OCI-LY3 (cell line): Measurements from ENCODE around the gene PBRM1.
"Not testable (repeated sequence)": the region's sequence is repeated elsewhere in the genome, so short reads cannot be mapped to it uniquely, and the experiment has no call there.

Experiments
- H2AFZ ChIP-seq: fragments of 200-600, 300-600 bp; shearing (Covaris generic); 2 replicates; pipeline ENCODE4 v1.6.0; 2014; ENCODE audit warnings: antibody characterized with exemption, low read depth, low read length
- H3K27ac ChIP-seq: fragments of 200-600, 300-600 bp; sonication (generic); 2 replicates; pipeline ENCODE4 v1.5.1; 2014; ENCODE audit warnings: mild to moderate bottlenecking, low read length, moderate library complexity, mixed read lengths
- H3K27me3 ChIP-seq: fragments of 200-600, 300-600 bp; sonication (generic); 2 replicates; pipeline ENCODE4 v1.6.1; 2014; ENCODE audit warnings: low read depth, low read length, mixed read lengths
- H3K36me3 ChIP-seq: fragments of 200-600, 300-600 bp; sonication (generic); replicated peaks from 2 replicates; pipeline ENCODE3; 2014; ENCODE audit warnings: low read depth, low read length, mixed read lengths
- H3K4me1 ChIP-seq: fragments of 300-600, 200-600 bp; sonication (generic); 2 replicates; pipeline ENCODE4 v1.6.1; 2014; ENCODE audit warnings: low read length, mixed read lengths
- H3K4me2 ChIP-seq: fragments of 200-600, 300-600 bp; sonication (generic); 2 replicates; pipeline ENCODE4 v1.6.1; 2014; ENCODE audit warnings: low read length, mixed read lengths
- H3K4me3 ChIP-seq: fragments of 300-600, 200-600 bp; sonication (generic); 2 replicates; pipeline ENCODE4 v1.5.1; 2014; ENCODE audit warnings: antibody characterized with exemption, mild to moderate bottlenecking, low read length, moderate library complexity
- H3K79me2 ChIP-seq: fragments of 300-600, 200-600 bp; shearing (Covaris generic); 2 replicates; pipeline ENCODE4 v1.6.1; 2014; ENCODE audit warnings: mild to moderate bottlenecking, low read length, mixed read lengths
- H3K9ac ChIP-seq: fragments of 300-600, 200-600 bp; shearing (Covaris generic); 2 replicates; pipeline ENCODE4 v1.6.0; 2014; ENCODE audit warnings: mild to moderate bottlenecking, low read length, moderate library complexity
- H3K9me3 ChIP-seq: fragments of 200-600, 300-600 bp; shearing (Covaris generic); 2 replicates; pipeline ENCODE4 v1.6.1; 2014; ENCODE audit warnings: low read length, mixed read lengths; ENCODE audit not compliant: insufficient read depth
- H4K20me1 ChIP-seq: fragments of 200-600, 300-600 bp; sonication (generic); 2 replicates; pipeline ENCODE4 v1.6.1; 2016; ENCODE audit warnings: low read length, mixed read lengths; ENCODE audit not compliant: insufficient read depth
- EZH2phosphoT487 ChIP-seq: fragments of 200-600 bp; shearing (Covaris generic); IDR thresholded peaks from 2 replicates; pipeline ENCODE4 v1.6.1; 2018; ENCODE audit warnings: antibody characterized with exemption, mixed run types, low read depth
- TF ChIP-seq, protein P1 (sequence below): fragments of 200-600, 300-600 bp; sonication (generic); IDR thresholded peaks from 2 replicates; pipeline ENCODE4 v1.5.1; 2014; ENCODE audit warnings: antibody characterized with exemption, low read length, low read depth

The PBRM1 gene

GRCh38 chr3:52685709-52686691 is at the start of gene PBRM1, which contains the start of gene GNL3:
Gene PBRM1, minus strand, starts transcription at chr3:52685913.
Gene GNL3, plus strand, starts transcription at chr3:52686032. Its CDS starts 61 bp downstream, at chr3:52686093.
- peaks cover 59% of the 10 kb centered on the region for H3K4me1 ChIP-seq
- H4K20me1 ChIP-seq: 0 out of 2 replicates have a peak, but pooled peaks cover 7% of the 10 kb centered on the region
- no peaks in the 10 kb centered on the region for H3K27me3 ChIP-seq
- peak within 1 kb of the TSS; percentile 12; the same call in 1 of the 2 replicates for H2AFZ ChIP-seq
- H3K4me2 ChIP-seq: peak within 1 kb of the TSS; percentile 85
- H3K79me2 ChIP-seq: peaks cover 97% of the 10 kb centered on the region
- no peaks in the 10 kb centered on the region for H3K9me3 ChIP-seq
- H3K9ac ChIP-seq: peak within 1 kb of the TSS; percentile 97
- H3K27ac ChIP-seq: peak within 1 kb of the TSS; percentile 80
- no peak for TF ChIP-seq EZH2phosphoT487
- TF ChIP-seq, protein P1, sequence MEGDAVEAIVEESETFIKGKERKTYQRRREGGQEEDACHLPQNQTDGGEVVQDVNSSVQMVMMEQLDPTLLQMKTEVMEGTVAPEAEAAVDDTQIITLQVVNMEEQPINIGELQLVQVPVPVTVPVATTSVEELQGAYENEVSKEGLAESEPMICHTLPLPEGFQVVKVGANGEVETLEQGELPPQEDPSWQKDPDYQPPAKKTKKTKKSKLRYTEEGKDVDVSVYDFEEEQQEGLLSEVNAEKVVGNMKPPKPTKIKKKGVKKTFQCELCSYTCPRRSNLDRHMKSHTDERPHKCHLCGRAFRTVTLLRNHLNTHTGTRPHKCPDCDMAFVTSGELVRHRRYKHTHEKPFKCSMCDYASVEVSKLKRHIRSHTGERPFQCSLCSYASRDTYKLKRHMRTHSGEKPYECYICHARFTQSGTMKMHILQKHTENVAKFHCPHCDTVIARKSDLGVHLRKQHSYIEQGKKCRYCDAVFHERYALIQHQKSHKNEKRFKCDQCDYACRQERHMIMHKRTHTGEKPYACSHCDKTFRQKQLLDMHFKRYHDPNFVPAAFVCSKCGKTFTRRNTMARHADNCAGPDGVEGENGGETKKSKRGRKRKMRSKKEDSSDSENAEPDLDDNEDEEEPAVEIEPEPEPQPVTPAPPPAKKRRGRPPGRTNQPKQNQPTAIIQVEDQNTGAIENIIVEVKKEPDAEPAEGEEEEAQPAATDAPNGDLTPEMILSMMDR: no peak
- H3K4me3 ChIP-seq: peak within 1 kb of the TSS; percentile 90
- H3K36me3 ChIP-seq: peaks cover 52% of the 10 kb centered on the region

- Histone ChIP-seq H3K4me1 (peaks cover 5% of the 10 kb centered on the region; the same call in 1 of the 2 replicates), H3K9ac (no peak overlapping the region), H3K27me3 (no peaks in the 10 kb centered on the region), H3K4me3 (no peak overlapping the region), H3K36me3 (peaks cover 45% of the 10 kb centered on the region), H3K9me3 (peaks cover 10% of the 10 kb centered on the region; the same call in 1 of the 2 replicates), H3K4me2 (no peak overlapping the region), H3K27ac (no peak overlapping the region), H3K79me2 (no peaks in the 10 kb centered on the region), H4K20me1 (no peaks in the 10 kb centered on the region), H2AFZ (no peak overlapping the region)
- TF ChIP-seq, protein P1: no peak
- TF ChIP-seq EZH2phosphoT487: no peak
These were observed 47.7 kb upstream of the PBRM1 start for GRCh38 chr3:52733256-52733891.

GRCh38 chr3:52731590-52731989 is 45.9 kb upstream of the PBRM1 start:
- Histone ChIP-seq H3K4me2 (no peak overlapping the region), H3K79me2 (no peaks in the 10 kb centered on the region), H3K9me3 (peaks cover 10% of the 10 kb centered on the region; the same call in 1 of the 2 replicates), H3K9ac (no peak overlapping the region), H3K4me3 (no peak overlapping the region), H4K20me1 (no peaks in the 10 kb centered on the region), H3K36me3 (peaks cover 51% of the 10 kb centered on the region), H3K27ac (no peak overlapping the region), H3K4me1 (peaks cover 5% of the 10 kb centered on the region; the same call in 1 of the 2 replicates), H3K27me3 (no peaks in the 10 kb centered on the region), H2AFZ (no peak overlapping the region)
- TF ChIP-seq EZH2phosphoT487: no peak
- TF ChIP-seq, protein P1: no peak

DNA sequence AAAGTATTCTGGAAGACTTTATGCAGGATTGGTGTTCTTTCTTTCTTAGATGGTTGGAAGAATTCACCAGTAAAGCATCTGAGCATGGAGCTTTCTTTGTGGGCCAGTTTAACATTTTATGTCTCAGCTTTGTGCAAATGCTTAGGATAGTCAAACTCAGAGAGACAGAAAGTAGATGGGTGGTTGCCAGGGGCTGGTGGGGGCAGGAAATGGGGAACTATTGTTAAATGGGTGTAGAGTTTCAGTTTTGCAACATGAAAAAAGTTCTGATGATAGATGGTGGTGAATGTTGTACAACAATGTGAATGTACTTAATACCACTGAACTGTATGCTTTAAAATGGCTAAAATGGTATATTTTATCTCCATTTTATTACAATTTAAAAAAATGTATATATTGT is 45.0 kb upstream of the PBRM1 start:
- H3K27ac ChIP-seq: no peak overlapping the region
- TF ChIP-seq, protein P1: no peak
- no peak for TF ChIP-seq EZH2phosphoT487
- H3K36me3 ChIP-seq: peaks cover 47% of the 10 kb centered on the region

GRCh38 chr3:52728753-52729152 is 43.0 kb upstream of the PBRM1 start:
- not testable (repeated sequence) for H3K4me2 ChIP-seq, H2AFZ ChIP-seq, H4K20me1 ChIP-seq, H3K4me1 ChIP-seq, H3K4me3 ChIP-seq, H3K9ac ChIP-seq, H3K79me2 ChIP-seq, H3K27ac ChIP-seq, H3K27me3 ChIP-seq
- H3K36me3 ChIP-seq: peaks cover 34% of the 10 kb centered on the region
- H3K9me3 ChIP-seq: peaks cover 10% of the 10 kb centered on the region; the same call in 1 of the 2 replicates

More for the DNA sequence above, 45.0 kb upstream of the PBRM1 start:
- Histone ChIP-seq H3K9ac (no peak overlapping the region), H2AFZ (no peak overlapping the region), H3K9me3 (peaks cover 10% of the 10 kb centered on the region; the same call in 1 of the 2 replicates), H3K79me2 (no peaks in the 10 kb centered on the region), H4K20me1 (no peaks in the 10 kb centered on the region), H3K4me3 (no peak overlapping the region), H3K4me2 (no peak overlapping the region), H3K27me3 (no peaks in the 10 kb centered on the region), H3K4me1 (peaks cover 5% of the 10 kb centered on the region; the same call in 1 of the 2 replicates)
